ENCODE measurements around the gene MUC15. TPM values are rescaled to one million over a fixed set of nuclear protein-coding genes. Genes with fewer than 3 reads are reported as not detected.

Gene MUC15
- total and polyA plus RNA-seq, 2 of the 4 experiments (the other 2 are of a cell fraction), result not detected

GRCh38 chr11:26519469-26519868, 52.6 kb downstream of the MUC15 start:
- dilution Hi-C loops (cut with HindIII; ENCODE audit: low sequenced_read_pairs, unreplicated experiment), result no loop called here
- Histone ChIP-seq H2BK15ac (ENCODE audit: low read depth, low read length) (no peak overlapping the region), H3K4me3 (ENCODE audit: insufficient read depth, low read depth, low read length) (no peak overlapping the region), H3K9ac (ENCODE audit: low read depth, low read length) (no peak overlapping the region), H3K36me3 (ENCODE audit: control insufficient read depth, insufficient read depth, low read length) (no peaks in the 10 kb centered on the region), H3K18ac (ENCODE audit: low read depth, low read length) (no peak overlapping the region), H2BK20ac (ENCODE audit: low read depth, low read length) (no peak overlapping the region), H3K27ac (ENCODE audit: insufficient read depth, low read length) (no peak overlapping the region), H3K4me1 (ENCODE audit: control insufficient read depth, insufficient read depth, low read length) (no peaks in the 10 kb centered on the region), H4K5ac (ENCODE audit: low read depth, low read length) (no peak overlapping the region), H3K9me3 (ENCODE audit: control insufficient read depth, insufficient read depth, low read length) (no peaks in the 10 kb centered on the region), H3K9me1 (ENCODE audit: insufficient read depth, low read length) (no peaks in the 10 kb centered on the region), H3K4ac (ENCODE audit: low read depth, low read length) (no peak overlapping the region), H3K56ac (ENCODE audit: extremely low read depth, insufficient read depth, low read length) (no peak overlapping the region), H3K27me3 (ENCODE audit: control insufficient read depth, insufficient read depth, low read length) (no peaks in the 10 kb centered on the region), H3K23ac (ENCODE audit: low read depth, low read length) (no peak overlapping the region), H3K4me2 (ENCODE audit: low read depth, low read length) (no peak overlapping the region), H2AK9ac (replicated peaks; ENCODE audit: low read depth, low read length, poor library complexity) (no peak overlapping the region), H4K8ac (ENCODE audit: low read depth in 2 of 2, low read length in 2 of 2) (no peak overlapping the region), H2BK120ac (ENCODE audit: low read depth, low read length) (no peak overlapping the region), H4K91ac (ENCODE audit: insufficient read depth, low read depth, low read length) (no peak overlapping the region), H4K20me1 (ENCODE audit: insufficient read depth, low read length) (no peaks in the 10 kb centered on the region), H3K79me1 (ENCODE audit: low read depth in 1 of 2, low read length in 2 of 2) (no peaks in the 10 kb centered on the region), H3K14ac (replicated peaks; ENCODE audit: low read depth, low read length) (no peak overlapping the region), H2BK5ac (ENCODE audit: low read depth, low read length, poor library complexity, severe bottlenecking) (no peak overlapping the region), H2AK5ac (ENCODE audit: low read depth, low read length) (no peak overlapping the region), H2AFZ (replicated peaks; ENCODE audit: low read length, poor library complexity) (no peak overlapping the region)
- ATAC-seq (ENCODE audit: low read depth) (no peak), DNase-seq (no peak)
- CTCF ChIA-PET, result no interaction called here
- BruUV-seq (replicated peaks), result no TSS peak
- no CpG with 5 or more reads among the region's 2 CpGs for WGBS, 2 experiments (ENCODE audit: extremely low coverage in 2 of 2, insufficient read length in 1 of 2)
- no peak for TF ChIP-seq NFE2L2 (IDR thresholded peaks at IDR 0.05; ENCODE audit: low read depth, low read length)
- no peak for TF ChIP-seq CHD1 (IDR thresholded peaks at IDR 0.05; ENCODE audit: low read depth, low read length)
- no peak for TF ChIP-seq FOS (IDR thresholded peaks at IDR 0.05; ENCODE audit: low read depth, low read length)
- TF ChIP-seq MAFK (IDR thresholded peaks at IDR 0.05; ENCODE audit: low read depth, low read length), result no peak
- TF ChIP-seq RAD21 (IDR thresholded peaks at IDR 0.05; ENCODE audit: low read length), result no peak
- no peak for TF ChIP-seq BHLHE40 (IDR thresholded peaks at IDR 0.05; ENCODE audit: low read depth, low read length)
- no peak for TF ChIP-seq RCOR1 (IDR thresholded peaks at IDR 0.05; ENCODE audit: insufficient replicate concordance, low read length)
- TF ChIP-seq USF2 (IDR thresholded peaks at IDR 0.05; ENCODE audit: low read depth, low read length), result no peak
- no peak for TF ChIP-seq ELK1 (IDR thresholded peaks at IDR 0.05; ENCODE audit: borderline replicate concordance, low read depth, low read length)
- in situ Hi-C loops (cut with MboI; ENCODE audit: low sequenced_read_pairs), result no loop called here
- POLR2A ChIA-PET (ENCODE audit: unreplicated experiment), result no interaction called here
- intact Hi-C loops (cut with micrococcal nuclease), result no loop called here

Data from IMR-90 (cell line).